ENCODE data around the gene CUEDC1. TPM values are rescaled to one million over a fixed set of nuclear protein-coding genes. Genes with fewer than 3 reads are reported as not detected.

The CUEDC1 gene
- total and polyA plus RNA-seq, 2 experiments from 2014 or later: 11.1 to 13.6 TPM

DNA sequence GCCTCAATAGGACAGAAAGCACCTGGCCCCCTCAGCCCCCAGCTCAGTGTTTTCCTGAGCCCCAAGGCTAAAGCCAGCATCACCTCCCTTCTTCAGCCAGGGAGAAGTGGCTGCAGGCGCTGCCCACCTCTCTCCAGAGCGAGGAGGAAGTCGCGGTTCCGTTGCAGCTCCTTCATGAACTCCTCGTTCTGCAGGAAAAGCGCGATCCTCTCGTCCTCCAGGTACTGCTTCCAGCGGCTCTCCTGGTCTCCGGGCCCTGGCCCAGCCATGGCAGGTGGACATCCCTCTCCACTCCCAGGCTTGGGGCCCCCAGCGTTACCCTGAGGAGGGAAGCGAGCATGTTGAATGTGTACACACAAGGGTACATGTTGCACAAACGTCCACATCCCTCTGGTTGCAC lies 82.7 kb downstream of the CUEDC1 start:
- 95 to 97% methylated on average over 10 to 14 of the region's 14 CpGs for WGBS, 2 experiments (ENCODE audit: low coverage in 1 of 2, low lambda C conversion rate in 2 of 2, missing lambda C conversion rate in 2 of 2)
- H3K9ac ChIP-seq: no peak overlapping the region
- H3K27me3 ChIP-seq (replicated peaks; ENCODE audit: insufficient read depth): no peaks in the 10 kb centered on the region
- TF ChIP-seq EZH2phosphoT487 (IDR thresholded peaks at IDR 0.05; ENCODE audit: insufficient read depth, low read depth) (no peak), EZH2 (IDR thresholded peaks at IDR 0.05; ENCODE audit: insufficient read depth, poor library complexity, severe bottlenecking) (no peak)
- DNase-seq: no peak
- in situ Hi-C loops (cut with MboI): no loop called here
- no peaks in the 10 kb centered on the region for H3K79me2 ChIP-seq (ENCODE audit: insufficient read depth)
- no peaks in the 10 kb centered on the region for H3K36me3 ChIP-seq (ENCODE audit: low read depth)
- H3F3A ChIP-seq (ENCODE audit: insufficient read depth): peaks cover 38% of the 10 kb centered on the region
- no peak overlapping the region for H3K27ac ChIP-seq
- no peaks in the 10 kb centered on the region for H4K20me1 ChIP-seq (ENCODE audit: insufficient read depth)
- no peak overlapping the region for H2AFZ ChIP-seq
- H3K4me3 ChIP-seq: no peak overlapping the region
- H3K4me2 ChIP-seq (ENCODE audit: unreplicated experiment): no peak overlapping the region
- H3K9me2 ChIP-seq (ENCODE audit: insufficient read depth): no peaks in the 10 kb centered on the region
- no peaks in the 10 kb centered on the region for H3K9me3 ChIP-seq (ENCODE audit: low read depth)
- peaks cover 75% of the 10 kb centered on the region for H3K4me1 ChIP-seq (ENCODE audit: insufficient read depth)

DNA sequence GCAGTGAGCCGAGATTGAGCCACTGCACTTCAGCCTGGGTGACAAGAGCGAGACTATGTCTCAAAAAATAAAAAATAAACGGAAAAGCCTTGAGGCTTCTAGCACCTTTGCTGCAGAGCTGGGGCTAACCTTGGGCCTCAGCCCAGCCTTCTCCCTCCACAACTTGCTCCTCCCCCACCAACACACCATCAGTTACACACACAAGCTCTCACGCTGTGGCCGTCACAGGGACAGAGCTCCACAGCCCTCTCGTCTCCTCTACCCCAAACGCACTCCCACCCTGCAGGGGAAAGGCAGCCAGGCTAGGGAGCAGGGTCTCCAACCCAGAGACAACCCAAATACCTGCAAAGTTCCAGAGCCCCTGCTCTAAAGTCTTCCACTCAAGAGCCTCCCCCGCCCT lies 83.3 kb downstream of the CUEDC1 start:
- in situ Hi-C loops (cut with MboI): no loop called here
- Histone ChIP-seq H3K4me2 (ENCODE audit: unreplicated experiment) (no peak overlapping the region), H3F3A (ENCODE audit: insufficient read depth) (peaks cover 43% of the 10 kb centered on the region), H3K27ac (no peak overlapping the region), H2AFZ (no peak overlapping the region), H3K27me3 (replicated peaks; ENCODE audit: insufficient read depth) (no peaks in the 10 kb centered on the region), H3K79me2 (ENCODE audit: insufficient read depth) (no peaks in the 10 kb centered on the region), H3K4me1 (ENCODE audit: insufficient read depth) (peaks cover 71% of the 10 kb centered on the region), H3K9me3 (ENCODE audit: low read depth) (no peaks in the 10 kb centered on the region), H3K9ac (no peak overlapping the region), H3K36me3 (ENCODE audit: low read depth) (no peaks in the 10 kb centered on the region), H4K20me1 (ENCODE audit: insufficient read depth) (no peaks in the 10 kb centered on the region), H3K4me3 (no peak overlapping the region), H3K9me2 (ENCODE audit: insufficient read depth) (no peaks in the 10 kb centered on the region)
- DNase-seq: no peak
- TF ChIP-seq EZH2 (IDR thresholded peaks at IDR 0.05; ENCODE audit: insufficient read depth, poor library complexity, severe bottlenecking): no peak
- TF ChIP-seq EZH2phosphoT487 (IDR thresholded peaks at IDR 0.05; ENCODE audit: insufficient read depth, low read depth): no peak
- WGBS, 2 experiments (ENCODE audit: low coverage in 1 of 2, low lambda C conversion rate in 2 of 2, missing lambda C conversion rate in 2 of 2): 97 to 100% methylated on average over 7 to 8 of the region's 8 CpGs

DNA sequence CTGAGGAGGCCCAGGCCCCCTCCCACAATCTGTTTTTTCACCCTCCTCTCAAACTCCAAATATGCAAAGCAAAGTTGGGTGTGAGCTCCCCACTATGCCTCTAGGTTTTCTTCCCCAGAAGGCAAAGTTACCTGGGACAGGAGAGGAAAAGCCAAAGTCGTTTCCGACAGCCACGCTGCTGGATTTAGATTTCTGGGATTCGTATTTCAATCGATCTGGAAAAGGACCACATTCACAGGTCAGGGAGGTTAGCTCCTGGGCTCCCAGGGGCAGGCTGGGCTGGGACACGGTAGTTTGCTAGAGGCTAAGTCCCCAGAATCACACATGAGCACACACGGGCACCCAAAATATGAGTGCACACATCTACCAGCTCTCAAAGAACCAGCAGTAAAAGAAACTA lies 84.1 kb downstream of the CUEDC1 start:
- no peak overlapping the region for H3K27ac ChIP-seq
- peaks cover 64% of the 10 kb centered on the region for H3K4me1 ChIP-seq (ENCODE audit: insufficient read depth)
- H3K9ac ChIP-seq: no peak overlapping the region
- no peaks in the 10 kb centered on the region for H3K36me3 ChIP-seq (ENCODE audit: low read depth)
- no peak overlapping the region for H3K4me2 ChIP-seq (ENCODE audit: unreplicated experiment)
- H4K20me1 ChIP-seq (ENCODE audit: insufficient read depth): no peaks in the 10 kb centered on the region
- TF ChIP-seq EZH2phosphoT487 (IDR thresholded peaks at IDR 0.05; ENCODE audit: insufficient read depth, low read depth) (no peak), EZH2 (IDR thresholded peaks at IDR 0.05; ENCODE audit: insufficient read depth, poor library complexity, severe bottlenecking) (no peak)
- H3F3A ChIP-seq (ENCODE audit: insufficient read depth): peaks cover 43% of the 10 kb centered on the region
- no peaks in the 10 kb centered on the region for H3K9me2 ChIP-seq (ENCODE audit: insufficient read depth)
- no peaks in the 10 kb centered on the region for H3K9me3 ChIP-seq (ENCODE audit: low read depth)
- no peak for DNase-seq
- in situ Hi-C loops (cut with MboI): no loop called here
- H2AFZ ChIP-seq: no peak overlapping the region
- no peak overlapping the region for H3K4me3 ChIP-seq
- H3K79me2 ChIP-seq (ENCODE audit: insufficient read depth): no peaks in the 10 kb centered on the region
- 87 to 95% methylated on average over 7 of the region's 7 CpGs for WGBS, 2 experiments (ENCODE audit: low coverage in 1 of 2, low lambda C conversion rate in 2 of 2, missing lambda C conversion rate in 2 of 2)
- no peaks in the 10 kb centered on the region for H3K27me3 ChIP-seq (replicated peaks; ENCODE audit: insufficient read depth)

DNA sequence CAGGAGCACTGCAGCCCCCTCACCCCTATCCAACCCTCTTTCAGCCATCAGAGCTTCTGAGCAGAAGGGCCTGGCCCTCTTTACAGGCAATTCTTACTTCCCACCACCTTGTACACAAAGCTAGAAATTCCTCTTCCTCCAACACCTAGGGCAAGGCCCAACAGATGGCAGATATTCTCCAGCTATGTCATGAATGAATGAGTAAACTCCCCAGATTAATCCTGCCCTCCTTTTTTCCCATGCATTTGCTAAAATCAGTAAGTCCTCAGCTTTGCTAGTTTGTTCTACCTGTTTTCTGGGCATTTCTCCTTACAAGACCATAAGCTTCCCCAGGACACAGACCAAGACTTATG lies 85.0 kb downstream of the CUEDC1 start:
- peak overlapping the region; percentile 38; the same call in 1 of the 2 replicates for H3K9ac ChIP-seq
- H3K9me3 ChIP-seq (ENCODE audit: low read depth): no peaks in the 10 kb centered on the region
- in situ Hi-C loops (cut with MboI): no loop called here
- H3F3A ChIP-seq (ENCODE audit: insufficient read depth): peaks cover 43% of the 10 kb centered on the region
- no peaks in the 10 kb centered on the region for H3K36me3 ChIP-seq (ENCODE audit: low read depth)
- no peak overlapping the region for H3K4me3 ChIP-seq
- TF ChIP-seq EZH2phosphoT487 (IDR thresholded peaks at IDR 0.05; ENCODE audit: insufficient read depth, low read depth) (no peak), EZH2 (IDR thresholded peaks at IDR 0.05; ENCODE audit: insufficient read depth, poor library complexity, severe bottlenecking) (no peak)
- no peaks in the 10 kb centered on the region for H3K9me2 ChIP-seq (ENCODE audit: insufficient read depth)
- H3K27me3 ChIP-seq (replicated peaks; ENCODE audit: insufficient read depth): no peaks in the 10 kb centered on the region
- H3K4me1 ChIP-seq (ENCODE audit: insufficient read depth): peaks cover 57% of the 10 kb centered on the region
- H2AFZ ChIP-seq: no peak overlapping the region
- no peaks in the 10 kb centered on the region for H3K79me2 ChIP-seq (ENCODE audit: insufficient read depth)
- peak; percentile 65 for DNase-seq
- H4K20me1 ChIP-seq (ENCODE audit: insufficient read depth): no peaks in the 10 kb centered on the region
- no peak overlapping the region for H3K4me2 ChIP-seq (ENCODE audit: unreplicated experiment)
- H3K27ac ChIP-seq: peak overlapping the region; percentile 55

DNA sequence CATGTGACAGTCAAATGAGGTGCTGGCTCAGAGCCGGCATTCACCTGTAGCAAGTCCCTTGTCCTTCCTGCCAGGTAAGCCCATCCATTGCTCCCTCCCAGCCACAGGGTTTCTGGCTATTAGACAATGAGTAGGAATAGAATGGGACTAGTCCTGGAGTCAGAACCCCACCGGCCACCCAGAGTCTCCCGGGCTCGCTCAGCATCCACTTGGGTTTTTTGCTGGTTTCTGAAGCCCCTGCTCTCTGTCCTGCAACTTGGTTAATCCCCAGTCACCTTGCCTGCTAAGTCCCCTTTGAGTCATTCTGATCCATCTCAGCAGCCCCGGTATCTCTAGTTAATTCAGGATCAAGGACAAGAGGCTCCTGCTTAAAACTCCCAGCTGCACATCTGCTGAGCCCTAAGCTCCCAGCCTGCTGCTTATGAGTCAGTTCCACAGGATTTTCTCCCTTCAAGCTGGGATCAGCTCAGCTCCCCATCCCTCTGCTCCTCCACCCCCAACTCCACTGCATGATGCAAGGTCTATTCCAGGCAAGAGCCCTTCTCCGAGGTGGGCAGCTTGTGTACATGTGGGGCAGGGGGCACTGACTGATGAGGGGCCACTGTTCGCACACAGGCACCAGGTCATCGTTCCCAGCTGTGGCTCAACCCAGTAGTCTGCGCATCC lies 85.5 kb downstream of the CUEDC1 start:
- no peak overlapping the region for H3K4me3 ChIP-seq
- H4K20me1 ChIP-seq (ENCODE audit: insufficient read depth): no peaks in the 10 kb centered on the region
- WGBS, 2 experiments (ENCODE audit: low coverage in 1 of 2, low lambda C conversion rate in 2 of 2, missing lambda C conversion rate in 2 of 2): 71 to 78% methylated on average over 9 of the region's 9 CpGs
- peaks cover 52% of the 10 kb centered on the region for H3K4me1 ChIP-seq (ENCODE audit: insufficient read depth)
- no peaks in the 10 kb centered on the region for H3K9me2 ChIP-seq (ENCODE audit: insufficient read depth)
- no peaks in the 10 kb centered on the region for H3K9me3 ChIP-seq (ENCODE audit: low read depth)
- no peaks in the 10 kb centered on the region for H3K79me2 ChIP-seq (ENCODE audit: insufficient read depth)
- no peak overlapping the region for H2AFZ ChIP-seq
- no peaks in the 10 kb centered on the region for H3K36me3 ChIP-seq (ENCODE audit: low read depth)
- peak overlapping the region; percentile 55 for H3K27ac ChIP-seq
- TF ChIP-seq EZH2 (IDR thresholded peaks at IDR 0.05; ENCODE audit: insufficient read depth, poor library complexity, severe bottlenecking) (no peak), EZH2phosphoT487 (IDR thresholded peaks at IDR 0.05; ENCODE audit: insufficient read depth, low read depth) (no peak)
- DNase-seq: peak; percentile 87
- peak overlapping the region; percentile 38 for H3K9ac ChIP-seq
- H3F3A ChIP-seq (ENCODE audit: insufficient read depth): peaks cover 39% of the 10 kb centered on the region
- H3K4me2 ChIP-seq (ENCODE audit: unreplicated experiment): peak overlapping the region; percentile 38
- no peaks in the 10 kb centered on the region for H3K27me3 ChIP-seq (replicated peaks; ENCODE audit: insufficient read depth)
- in situ Hi-C loops (cut with MboI): no loop called here
